Measurements from ENCODE around the gene C1QTNF12.
"Not testable (repeated sequence)": the region's sequence is repeated elsewhere in the genome, so short reads cannot be mapped to it uniquely, and the experiment has no call there.

The C1QTNF12 gene

GRCh38 chr1:1199961-1200875 is 46.3 kb downstream of the C1QTNF12 start:
- no peak for DNase-seq (ENCODE audit: low read depth in 2 of 2)

GRCh38 chr1:1199141-1199960 is 47.2 kb downstream of the C1QTNF12 start:
- no peak for DNase-seq (ENCODE audit: low read depth in 2 of 2)

GRCh38 chr1:1198423-1199140 is 47.9 kb downstream of the C1QTNF12 start:
- DNase-seq (ENCODE audit: low read depth in 2 of 2) = no peak

GRCh38 chr1:1197551-1198422 is 48.7 kb downstream of the C1QTNF12 start:
- DNase-seq (ENCODE audit: low read depth in 2 of 2) = no peak

- no peak for DNase-seq (ENCODE audit: low read depth in 2 of 2)
These were observed 49.4 kb downstream of the C1QTNF12 start for GRCh38 chr1:1197188-1197500.

- DNase-seq (ENCODE audit: low read depth in 2 of 2) = no peak
These were observed 49.9 kb downstream of the C1QTNF12 start for GRCh38 chr1:1196431-1197187.

GRCh38 chr1:1195726-1196125 is 50.8 kb downstream of the C1QTNF12 start:
- not testable (repeated sequence) for DNase-seq (ENCODE audit: low read depth in 2 of 2)

GRCh38 chr1:1194723-1195122 is 51.8 kb downstream of the C1QTNF12 start:
- no peak for DNase-seq (ENCODE audit: low read depth in 2 of 2)

Measured in stimulated activated CD8-positive, alpha-beta memory T cell treated with anti-CD3 and anti-CD28 coated beads, Interleukin-7, amount 100 ng/mL, for 1 hour (primary cell).